ENCODE results near the gene GRPEL2.
A peak's percentile ranks its signal among the peaks of the same experiment; 100 is the strongest.

The GRPEL2 gene

DNA sequence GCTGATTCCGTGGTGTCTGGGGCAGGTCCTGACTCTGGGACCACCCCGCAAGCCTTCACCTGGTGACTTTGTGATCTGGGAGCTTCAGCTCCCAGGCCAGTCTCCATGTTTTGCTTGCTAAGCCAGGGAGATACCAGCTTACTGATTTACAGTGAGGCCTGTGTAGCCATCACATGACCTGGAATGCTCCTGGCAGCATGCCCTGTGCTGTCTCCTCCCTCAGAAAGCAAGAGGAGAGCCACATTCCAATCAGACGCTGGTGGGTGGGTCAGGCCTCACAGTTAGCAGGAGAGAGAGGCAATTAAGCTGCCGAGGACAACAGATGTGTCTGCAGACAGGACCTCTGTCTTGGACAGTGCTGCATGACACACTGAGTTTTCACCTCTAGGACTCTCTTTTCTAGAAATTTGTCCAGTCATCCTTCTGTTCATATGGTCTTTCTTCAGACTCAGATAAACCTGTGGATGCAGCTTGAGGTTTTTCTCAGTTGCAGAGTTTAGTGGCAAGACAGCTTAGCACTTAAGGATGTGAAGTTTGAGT, 24.4 kb upstream of the GRPEL2 start:
- peak; percentile 63 for DNase-seq

DNA sequence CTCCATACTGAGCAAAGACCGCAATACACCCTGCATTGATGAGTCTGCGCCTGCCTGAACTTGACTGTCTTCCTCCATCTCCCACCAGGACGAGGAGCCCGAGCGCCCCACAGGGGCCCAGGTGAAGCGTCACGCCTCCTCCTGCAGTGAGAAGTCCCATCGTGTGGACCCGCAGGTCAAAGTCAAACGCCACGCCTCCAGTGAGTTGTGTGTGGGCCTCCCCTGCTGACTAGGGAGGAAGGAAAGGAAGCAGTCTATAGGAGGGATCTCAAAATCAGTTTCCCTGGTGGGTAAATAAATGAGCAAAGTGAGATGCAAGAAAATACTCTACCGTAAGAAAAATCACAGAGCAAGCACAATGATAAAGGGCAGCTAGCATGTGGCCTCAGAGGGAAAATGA, 22.8 kb upstream of the GRPEL2 start:
- no peak for DNase-seq

DNA sequence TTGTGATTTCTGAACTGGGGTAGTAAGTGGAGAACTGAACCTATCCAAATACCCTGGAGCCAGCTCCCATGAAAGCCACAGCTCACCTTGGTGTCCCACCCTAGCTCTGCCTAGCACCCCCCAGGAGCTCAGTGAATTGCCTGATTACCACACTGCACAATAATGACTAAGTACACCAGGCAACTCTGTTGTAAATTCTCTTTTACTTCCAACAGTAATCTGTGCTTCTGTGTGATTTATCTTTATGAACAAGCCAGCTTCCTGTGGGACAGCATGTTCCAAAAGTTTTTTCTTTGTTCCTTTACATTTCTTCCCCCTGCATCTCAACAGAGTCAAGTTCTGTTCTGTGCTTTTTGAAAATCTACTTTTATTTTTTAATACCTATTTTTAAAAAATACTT, 22.1 kb upstream of the GRPEL2 start:
- DNase-seq, result no peak

DNA sequence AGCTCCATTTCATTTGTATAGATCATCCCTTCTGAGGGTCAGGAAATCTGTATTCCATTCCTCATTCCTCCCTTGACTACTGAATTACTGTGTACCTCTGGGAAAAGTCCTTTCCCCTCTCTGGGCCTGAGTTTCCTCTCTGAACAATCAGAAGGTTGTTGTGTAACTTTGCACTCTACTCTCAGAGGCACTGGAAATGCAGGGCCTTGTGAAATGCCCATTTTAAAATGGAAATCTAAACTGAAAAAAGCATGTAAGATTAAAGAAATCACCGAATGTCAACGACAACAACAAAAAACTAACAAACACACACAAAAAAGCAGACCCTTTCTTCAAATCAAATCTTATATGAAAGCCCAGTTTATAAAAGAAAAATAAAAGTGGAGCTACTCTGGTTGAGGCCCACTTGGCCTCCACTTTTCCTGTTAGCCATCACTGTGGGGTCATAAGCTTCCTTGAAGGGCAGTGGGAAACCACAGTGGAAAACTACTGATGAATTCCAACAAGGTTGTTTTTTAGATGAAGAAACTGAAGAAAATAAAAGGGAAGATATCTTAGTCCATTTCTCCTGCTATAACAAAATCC, 21.6 kb upstream of the GRPEL2 start:
- no peak for DNase-seq

DNA sequence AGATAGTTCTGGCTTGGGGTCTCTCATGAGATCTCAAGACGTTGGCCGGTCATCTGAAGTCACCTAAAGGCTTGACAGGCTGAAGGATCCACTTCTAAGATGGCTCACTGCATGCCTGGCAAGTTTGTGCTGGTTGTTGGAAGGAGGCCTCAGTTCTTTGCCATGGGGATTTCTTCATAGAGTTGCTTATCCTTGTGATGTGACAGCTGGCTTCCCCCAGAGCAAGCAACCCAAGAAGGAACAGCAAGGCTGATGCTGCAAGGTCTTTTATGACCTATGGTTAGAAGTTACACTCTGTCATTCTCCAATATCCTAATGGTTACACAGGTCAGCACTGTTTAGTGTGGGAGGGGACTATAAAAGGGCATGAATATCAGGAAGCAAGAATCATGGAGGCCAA, 20.7 kb upstream of the GRPEL2 start:
- no peak for DNase-seq

DNA sequence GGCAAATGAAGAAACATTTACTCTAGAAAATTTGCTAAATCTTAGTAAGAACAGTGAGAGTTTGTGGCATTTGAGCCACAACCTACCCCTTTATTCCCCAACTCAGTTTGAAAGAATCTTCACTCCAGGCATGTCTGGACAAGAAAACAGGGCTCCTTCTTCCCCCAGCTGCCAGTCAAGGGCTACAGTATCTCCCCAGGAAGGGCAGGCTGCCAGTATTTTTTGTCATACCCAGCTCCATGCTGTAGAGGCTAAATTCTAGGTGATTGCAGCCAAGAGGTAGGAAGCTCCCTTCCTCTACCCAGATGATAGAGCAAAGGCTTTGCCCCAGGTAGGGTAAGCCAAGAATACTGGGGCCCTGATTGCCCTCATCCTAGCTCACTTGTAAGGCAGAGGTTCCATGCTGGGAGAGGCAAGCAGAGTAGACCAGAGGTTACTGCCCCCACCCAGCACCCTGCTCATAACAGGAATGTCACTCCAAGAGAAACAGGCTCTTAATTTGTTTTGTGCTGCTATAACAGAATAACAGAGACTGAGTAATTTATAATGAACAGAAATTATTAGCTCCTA, 20.0 kb upstream of the GRPEL2 start:
- DNase-seq, result no peak

DNA sequence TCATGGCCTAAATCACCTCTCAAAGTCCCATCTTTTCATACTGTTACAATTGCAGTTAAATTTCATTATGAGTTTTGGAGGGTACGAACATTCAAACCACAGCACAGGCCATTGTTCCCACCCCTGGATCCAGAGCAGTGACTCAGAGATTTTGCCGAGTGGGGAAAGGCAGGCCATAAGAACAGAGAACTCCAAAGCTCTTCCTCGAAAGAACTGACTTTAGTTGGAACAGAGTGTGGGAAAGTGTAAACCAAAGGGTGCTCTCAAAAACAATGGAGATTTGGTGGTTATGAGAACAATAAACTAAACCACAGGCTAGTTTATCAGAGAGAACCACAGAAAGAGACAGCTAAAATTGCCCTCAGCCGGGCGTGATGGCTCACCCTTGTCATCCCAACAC, 19.4 kb upstream of the GRPEL2 start:
- no peak for DNase-seq

DNA sequence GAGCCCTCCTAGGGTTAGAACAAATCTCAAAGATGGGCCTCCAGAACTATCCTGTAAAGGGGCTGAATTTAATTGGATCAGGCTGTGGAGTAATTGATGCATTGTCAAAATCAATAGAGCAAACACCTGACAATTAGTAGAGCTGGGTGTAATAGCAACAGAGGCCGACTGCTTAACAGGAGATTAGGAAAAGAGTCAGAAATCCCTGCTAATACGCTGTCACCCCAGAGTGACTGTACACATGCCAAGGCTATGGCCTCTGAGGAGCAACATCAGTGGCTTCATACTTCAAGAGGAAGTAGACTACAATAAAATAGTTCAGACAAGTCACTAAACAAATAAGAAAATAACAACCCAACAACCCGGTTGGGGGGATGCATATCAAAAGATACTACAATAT, 18.7 kb upstream of the GRPEL2 start:
- peak; percentile 48 for DNase-seq

DNA sequence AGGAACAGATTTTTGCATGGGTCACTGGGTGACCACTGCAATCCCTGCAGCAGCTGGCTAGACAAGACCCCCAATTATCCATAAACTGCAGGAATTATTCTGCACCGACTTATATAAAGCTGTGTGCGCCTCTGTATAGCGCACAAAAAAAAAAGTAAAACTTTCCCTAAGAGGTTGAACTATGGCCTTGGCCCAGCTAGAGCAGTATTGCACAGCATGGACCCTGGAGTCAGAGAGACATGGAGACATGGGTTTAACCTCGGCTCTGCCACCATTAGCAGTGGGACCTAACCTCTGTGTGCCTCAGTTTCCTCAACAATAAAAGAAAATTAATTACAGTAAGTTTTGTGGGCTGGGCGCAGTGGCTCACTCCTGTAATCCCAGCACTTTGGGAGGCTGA, 17.1 kb upstream of the GRPEL2 start:
- DNase-seq, result no peak

DNA sequence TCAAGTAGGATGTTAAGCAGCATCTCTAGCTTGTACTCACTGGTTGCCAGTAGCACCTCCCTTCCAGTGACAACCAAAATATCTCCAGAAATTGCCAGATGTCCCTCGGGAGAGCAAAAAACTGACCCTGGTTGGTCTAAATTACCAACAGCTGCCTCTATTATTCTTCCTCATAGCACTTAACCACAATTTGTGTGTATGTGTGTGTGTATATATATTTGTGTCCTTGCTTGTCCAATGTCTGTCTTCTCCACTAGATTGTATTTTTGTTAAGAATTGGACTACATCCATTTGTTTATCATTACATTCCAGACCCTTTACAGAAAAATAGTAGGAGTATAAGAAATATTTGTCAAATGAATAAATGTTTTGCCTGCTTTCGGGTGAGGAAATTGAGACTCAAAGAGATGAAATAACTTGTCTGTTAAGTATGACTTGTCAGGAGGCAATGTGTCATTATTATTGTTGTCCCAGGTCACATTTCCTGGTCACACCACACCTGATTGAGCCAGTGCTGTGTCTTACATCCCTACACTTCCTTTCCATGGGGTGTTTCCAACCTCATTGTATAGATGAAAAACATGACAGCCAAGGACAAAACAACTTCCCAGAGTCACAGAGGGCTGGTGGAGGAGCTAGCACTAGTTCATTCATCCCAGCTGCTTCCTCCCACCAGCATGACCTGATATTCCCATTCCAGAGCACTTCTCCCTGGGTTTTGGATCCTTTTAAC, 11.4 kb upstream of the GRPEL2 start:
- DNase-seq, result no peak

DNA sequence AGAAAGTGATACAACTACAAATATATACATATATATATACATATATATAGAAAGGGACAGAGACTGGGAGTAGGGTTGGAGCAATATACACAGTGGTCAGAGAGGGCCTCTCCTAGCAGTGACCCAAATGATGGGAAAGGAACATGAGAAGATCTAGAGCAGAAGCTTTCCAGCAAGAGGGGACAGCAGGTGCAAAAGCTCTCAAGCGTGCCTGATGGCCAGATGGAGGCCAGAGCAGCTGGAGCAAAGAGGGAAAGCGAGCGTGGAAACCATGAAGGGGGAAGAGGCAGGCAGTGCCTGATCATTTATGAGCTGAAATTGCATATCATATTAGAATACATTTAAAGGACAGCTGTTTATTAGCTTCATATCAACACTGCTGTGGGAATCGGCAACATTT, 7.6 kb upstream of the GRPEL2 start:
- DNase-seq, result peak; percentile 59

DNA sequence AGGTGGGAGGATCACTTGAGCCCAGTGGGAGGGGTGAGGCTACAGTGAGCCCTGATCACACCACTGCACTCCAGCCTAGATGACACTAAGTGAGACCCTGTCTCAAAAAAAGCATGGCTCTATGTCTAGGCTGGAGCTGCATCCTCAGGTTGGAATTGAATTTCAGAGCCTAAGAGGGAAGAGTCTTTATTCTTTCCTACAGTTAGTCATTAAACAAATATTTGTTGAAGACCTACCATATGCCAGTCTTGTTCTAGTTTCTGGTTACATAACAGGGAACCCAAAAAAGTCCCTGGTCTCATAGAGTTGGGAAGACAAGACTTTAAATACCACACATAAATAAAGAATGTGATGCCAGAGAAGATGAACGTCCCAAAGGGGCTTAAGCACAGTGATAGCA, 6.9 kb upstream of the GRPEL2 start:
- no peak for DNase-seq

DNA sequence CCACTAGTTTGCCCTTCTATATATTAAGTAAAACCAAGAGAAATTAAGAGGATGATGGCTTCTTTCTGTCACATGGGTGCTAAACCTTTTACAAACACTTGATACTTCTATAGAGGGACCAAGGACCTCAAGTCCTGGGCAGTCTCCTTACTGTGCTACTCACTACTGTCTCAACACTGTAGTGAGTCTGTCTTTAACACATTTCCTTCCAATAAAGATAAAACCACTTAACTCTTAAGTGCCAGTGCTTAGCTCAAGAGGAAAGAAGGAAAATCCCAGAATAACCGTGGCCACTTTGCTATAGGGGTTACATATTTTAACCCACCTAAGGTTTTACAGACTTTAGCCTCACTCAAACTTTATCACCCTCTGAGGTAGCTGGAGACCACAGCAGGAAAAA, 4.4 kb upstream of the GRPEL2 start:
- no peak for DNase-seq

DNA sequence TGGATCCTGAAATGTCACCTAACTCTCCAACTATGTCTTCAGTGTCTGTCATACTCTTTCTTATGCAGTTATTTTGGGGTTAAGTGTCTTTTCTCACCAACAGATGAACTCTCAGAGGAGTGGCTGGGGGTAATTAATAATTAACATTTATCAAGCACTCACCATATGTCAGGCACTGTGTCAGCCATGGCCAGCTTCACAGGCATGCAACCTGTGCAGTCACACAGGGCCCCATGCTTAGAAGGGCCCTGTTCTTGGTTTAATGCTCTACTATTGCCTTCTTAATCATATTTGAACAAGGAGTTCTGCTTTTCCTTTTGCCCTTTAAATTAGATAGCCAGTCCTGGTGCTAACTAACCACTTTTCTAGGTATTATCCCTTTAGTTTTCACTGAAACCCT, 3.4 kb upstream of the GRPEL2 start:
- DNase-seq, result no peak

DNA sequence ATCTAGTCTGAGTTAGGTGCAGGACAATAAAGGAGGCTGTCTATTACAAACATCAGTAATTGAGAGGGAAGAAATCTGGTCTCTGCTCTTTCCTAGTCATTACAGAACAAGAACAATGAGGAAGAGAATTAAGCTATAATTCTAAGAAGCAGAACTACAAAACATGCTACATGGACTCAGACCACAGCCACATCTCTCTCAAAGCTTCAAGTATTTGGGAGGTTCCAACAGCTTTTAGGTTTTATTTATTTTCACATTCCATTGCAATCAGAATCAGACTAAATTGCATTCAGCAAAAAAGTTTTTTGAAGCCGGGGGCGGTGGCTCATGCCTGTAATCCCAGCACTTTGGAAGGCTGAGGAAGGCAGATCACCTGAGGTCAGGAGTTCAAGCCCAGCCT, 1.1 kb upstream of the GRPEL2 start:
- DNase-seq, result no peak

DNA sequence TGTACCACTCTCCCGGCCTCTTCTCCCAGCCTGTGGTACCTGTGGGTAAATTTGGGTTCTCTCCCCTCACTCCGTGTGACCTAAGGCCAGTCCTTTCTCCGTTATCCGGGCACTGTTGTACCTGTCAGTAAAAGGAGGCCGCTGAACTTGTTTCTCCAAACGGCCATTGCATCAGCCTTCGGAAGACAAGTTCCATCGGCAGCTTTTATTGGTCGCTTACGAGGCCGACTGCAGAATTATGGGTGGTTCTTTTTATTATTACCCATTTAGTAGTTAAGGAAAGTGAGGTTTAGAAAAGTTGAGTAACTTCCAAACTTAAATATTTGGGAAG, 558 bp downstream of the GRPEL2 start:
- DNase-seq, result peak; percentile 6

DNA sequence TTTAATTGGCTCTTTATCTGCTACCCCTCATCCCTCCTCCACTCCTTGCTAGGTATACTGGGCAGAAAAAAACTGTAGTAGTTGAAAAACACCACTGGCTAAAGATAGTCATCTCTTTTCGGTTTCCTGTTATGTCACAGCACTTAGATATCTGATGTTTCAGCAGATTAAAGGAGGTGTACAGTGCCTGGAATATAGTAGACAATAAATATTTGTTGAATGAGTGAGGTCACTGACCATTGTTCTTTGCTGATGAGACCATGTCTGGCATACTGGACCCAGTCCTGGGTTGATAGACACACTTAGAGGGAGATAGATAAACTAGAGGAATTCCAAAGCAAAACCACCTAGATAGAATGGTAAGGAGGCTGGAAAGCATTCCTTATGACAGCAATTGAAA, 3.2 kb downstream of the GRPEL2 start:
- DNase-seq, result no peak

DNA sequence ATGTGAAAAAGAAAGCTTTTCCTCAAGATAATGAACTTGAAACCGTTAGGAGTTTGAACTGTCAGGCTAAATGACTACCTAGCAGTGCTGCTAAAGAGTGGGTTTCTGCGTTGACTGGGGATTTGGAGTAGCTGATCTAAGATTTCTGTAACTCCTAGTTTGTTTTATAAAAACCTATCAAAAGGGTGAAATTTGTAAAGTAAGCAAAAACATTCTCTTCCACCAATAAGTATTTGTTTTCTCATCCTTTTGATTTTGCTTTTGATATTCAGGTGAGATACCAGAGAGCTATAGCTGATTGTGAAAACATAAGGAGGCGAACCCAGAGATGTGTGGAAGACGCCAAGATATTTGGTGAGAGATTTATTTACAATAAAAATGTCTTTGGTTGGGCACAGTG, 4.1 kb downstream of the GRPEL2 start:
- DNase-seq, result no peak

DNA sequence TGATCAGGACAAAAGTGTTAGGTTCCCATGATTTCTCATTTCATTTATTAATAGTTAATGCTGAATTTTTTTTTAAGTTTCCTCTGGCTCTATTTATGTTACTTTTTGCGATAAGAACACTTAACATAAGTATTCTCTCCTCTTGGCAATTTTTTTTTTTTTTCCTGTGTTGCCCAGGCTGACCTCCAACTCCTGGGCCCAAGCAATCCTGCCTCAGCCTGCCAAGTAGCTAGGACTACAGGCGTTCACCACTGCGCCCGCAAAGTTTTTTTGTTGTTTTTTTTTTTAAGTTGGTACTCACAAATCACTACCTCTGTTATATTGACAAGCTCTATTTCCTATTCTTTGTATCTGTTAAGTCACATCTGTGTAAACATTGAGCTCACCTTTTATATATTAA, 6.9 kb downstream of the GRPEL2 start:
- no peak for DNase-seq

DNA sequence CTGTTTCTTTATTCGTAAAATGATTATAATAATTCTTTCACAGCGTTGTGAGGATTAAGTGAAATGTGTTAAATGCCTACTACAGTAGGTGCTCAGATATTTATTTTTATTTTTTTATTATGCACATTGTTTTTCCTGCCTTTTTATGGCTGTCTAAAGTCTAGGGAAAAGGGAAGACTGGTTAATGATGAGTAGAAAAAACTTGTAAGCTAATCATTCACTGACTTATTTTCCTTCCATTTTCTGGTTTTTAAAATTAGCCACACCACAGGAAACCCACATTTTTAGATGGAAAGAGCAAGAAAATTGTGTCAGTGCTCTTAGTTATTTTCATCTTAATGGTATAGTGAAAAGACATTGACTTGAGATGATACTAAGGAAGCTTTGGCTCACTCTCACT, 8.6 kb downstream of the GRPEL2 start:
- no peak for DNase-seq

DNA sequence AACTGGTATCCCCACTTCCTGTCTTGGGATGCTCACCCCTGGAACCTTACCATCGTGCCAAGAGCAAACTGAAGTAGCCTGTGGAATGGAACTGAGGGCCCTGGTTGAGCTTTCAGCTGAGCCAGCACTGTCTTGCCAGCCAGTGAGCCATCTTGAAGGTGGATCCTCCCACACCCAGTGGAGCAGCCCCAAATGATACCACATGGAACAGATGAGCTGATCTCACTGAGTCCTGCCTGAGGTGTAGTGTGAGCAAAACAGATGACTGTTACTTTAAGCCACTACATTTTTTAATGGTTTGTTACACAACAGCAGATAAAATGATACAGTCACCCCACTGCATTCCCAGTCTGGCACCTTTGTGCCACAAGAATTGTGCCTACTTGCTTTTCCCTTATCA, 10.4 kb downstream of the GRPEL2 start:
- DNase-seq, result no peak

DNA sequence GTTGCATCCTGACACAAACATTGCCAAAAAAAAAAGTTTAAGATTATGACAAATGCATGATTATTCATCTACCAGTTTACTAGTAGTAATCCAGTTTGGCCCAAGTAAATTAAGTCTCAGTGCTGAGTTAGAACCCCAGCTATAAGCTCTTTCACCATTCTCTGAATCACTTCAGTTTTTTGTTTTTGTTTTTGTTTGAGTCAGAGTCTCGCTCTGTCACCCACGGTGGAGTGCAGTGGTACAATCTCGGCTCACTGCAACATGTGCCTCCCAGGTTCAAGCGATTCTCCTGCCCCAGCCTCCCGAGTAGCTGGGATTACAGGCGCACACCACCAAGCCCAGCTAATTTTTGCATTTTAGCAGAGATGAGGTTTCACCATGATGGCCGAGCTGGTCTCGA, 11.1 kb downstream of the GRPEL2 start:
- no peak for DNase-seq

DNA sequence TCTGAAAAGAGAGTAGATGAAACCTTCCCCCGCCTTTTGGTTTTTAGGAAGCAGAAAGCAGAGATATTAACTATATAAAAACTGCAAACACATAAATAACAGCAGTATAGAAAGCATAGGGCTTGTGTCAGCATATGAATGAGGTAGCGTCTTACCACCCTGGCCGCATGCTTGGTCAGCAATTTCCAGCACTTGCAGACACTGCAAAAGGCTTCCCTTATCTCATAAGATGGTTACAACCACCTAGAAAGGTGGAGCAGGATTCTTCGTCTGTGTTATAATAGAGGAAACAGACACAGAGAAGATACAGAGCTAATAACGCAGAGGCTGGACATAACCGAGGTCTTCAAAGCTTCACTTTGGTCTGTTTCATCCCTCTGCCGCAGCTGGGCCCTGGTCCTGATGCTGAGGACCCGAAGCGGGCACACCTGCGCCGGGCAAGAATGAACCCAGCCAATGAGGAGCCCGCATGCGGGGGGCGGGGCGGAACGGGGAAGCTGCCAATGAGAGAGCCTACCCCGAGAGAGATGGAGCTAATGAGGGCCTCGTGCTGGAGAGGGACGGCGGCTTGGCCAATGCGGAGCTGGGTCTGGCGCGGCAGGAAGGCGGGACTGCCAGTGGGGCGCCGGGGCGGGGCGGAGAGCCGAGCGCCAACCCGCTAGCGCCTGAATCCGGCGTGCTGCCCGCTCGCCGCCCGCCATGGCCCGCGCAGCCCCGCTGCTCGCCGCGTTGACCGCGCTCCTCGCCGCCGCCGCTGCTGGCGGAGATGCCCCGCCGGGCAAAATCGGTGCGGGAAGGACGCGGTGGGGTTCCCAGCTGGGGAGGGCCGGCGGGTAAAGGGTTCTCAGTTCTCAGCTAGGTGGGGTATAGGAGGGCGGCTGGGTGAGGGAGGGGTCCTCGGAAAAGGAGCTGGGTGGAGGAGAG, 12.3 kb downstream of the GRPEL2 start, which contains the start of gene PCYOX1L:
Gene PCYOX1L (plus strand): TSS at position 677 of the 924 bp plus-strand sequence. CDS start 23 bp downstream, at position 700.
- peak; percentile 96 for DNase-seq

DNA sequence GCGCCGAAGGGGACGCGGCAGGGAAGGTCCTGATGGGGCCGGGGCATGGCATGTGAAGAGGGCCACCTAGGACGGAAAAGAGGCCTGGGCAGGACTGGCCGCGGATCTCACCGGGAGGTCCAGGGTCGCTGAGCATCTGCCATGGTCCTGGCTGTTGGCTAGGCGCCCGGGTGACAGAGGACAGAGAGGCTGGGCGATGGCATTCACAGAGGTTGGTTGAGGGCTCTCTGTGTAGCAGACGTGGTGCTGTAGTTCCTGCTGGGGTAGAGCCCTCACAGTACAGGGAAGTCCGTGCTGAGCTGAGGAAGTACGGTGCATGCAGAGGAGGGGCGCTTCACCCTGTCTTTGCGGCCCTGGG, 13.0 kb downstream of the GRPEL2 start:
- DNase-seq, result peak; percentile 48

All from NCI-H146 (cell line).